Epithelial cell of proximal tubule (primary cell): ENCODE data around the gene FCHSD2. TPM values are rescaled to one million over a fixed set of nuclear protein-coding genes. Genes with fewer than 3 reads are reported as not detected.

Experiments used
- DNase-seq: peaks from one replicate; pipeline ENCODE4 v3.0.0-alpha.2; 2011; ENCODE audit warnings: low read depth
- H3K4me3 ChIP-seq: 2 replicates; pipeline ENCODE4 v1.5.1; 2011; ENCODE audit warnings: low read depth, mild to moderate bottlenecking, low read length
- CTCF ChIP-seq: conservative IDR thresholded peaks from 2 replicates; pipeline ENCODE4 v1.5.1; 2012; ENCODE audit warnings: low read depth, mild to moderate bottlenecking, low read length
- total RNA-seq: library from RNA; depleted of rRNA; stranded (reverse); fragments of >200 nt; gene quantifications from 2 replicates; pipeline ENCODE4 v1.2.3, GENCODE V29; 2015

FCHSD2 gene
- total RNA-seq, 1 donor from 2014 or later = 8.8 TPM

GRCh38 chr11:72968390-72968789 lies 173.7 kb downstream of the FCHSD2 start:
- TF ChIP-seq CTCF = no peak
- no peak for DNase-seq
- H3K4me3 ChIP-seq = no peak overlapping the region

GRCh38 chr11:72965672-72966071 lies 176.4 kb downstream of the FCHSD2 start:
- TF ChIP-seq CTCF = no peak
- H3K4me3 ChIP-seq = no peak overlapping the region
- DNase-seq = no peak

- H3K4me3 ChIP-seq = no peak overlapping the region
- TF ChIP-seq CTCF = no peak
- no peak for DNase-seq
These were observed 179.4 kb downstream of the FCHSD2 start for GRCh38 chr11:72962717-72963116.

- H3K4me3 ChIP-seq = no peak overlapping the region
- no peak for TF ChIP-seq CTCF
- DNase-seq = no peak
These were observed 180.0 kb downstream of the FCHSD2 start for GRCh38 chr11:72962084-72962483.

GRCh38 chr11:72959998-72960731 lies 182.0 kb downstream of the FCHSD2 start:
- no peak for DNase-seq
- H3K4me3 ChIP-seq = no peak overlapping the region
- TF ChIP-seq CTCF = no peak

- no peak for DNase-seq
- TF ChIP-seq CTCF = no peak
- no peak overlapping the region for H3K4me3 ChIP-seq
These were observed 183.3 kb downstream of the FCHSD2 start for GRCh38 chr11:72958791-72959190.

GRCh38 chr11:72955466-72955865 lies 186.7 kb downstream of the FCHSD2 start:
- H3K4me3 ChIP-seq = no peak overlapping the region
- no peak for TF ChIP-seq CTCF
- no peak for DNase-seq
